IPS-11a (cell line): ENCODE measurements around the gene PRPF4.
"Not testable (repeated sequence)": the region's sequence is repeated elsewhere in the genome, so short reads cannot be mapped to it uniquely, and the experiment has no call there.

ENCODE experiments used
- H3K4me3 ChIP-seq: one replicate; pipeline ENCODE4 v1.5.1; 2013; ENCODE audit warnings: low read depth, low read length, control low read depth

PRPF4 gene

GRCh38 chr9:113267911-113268566 is 7.4 kb upstream of the PRPF4 start:
- no peak overlapping the region for H3K4me3 ChIP-seq

GRCh38 chr9:113269355-113269754 is 6.1 kb upstream of the PRPF4 start:
- H3K4me3 ChIP-seq, result no peak overlapping the region

GRCh38 chr9:113269871-113270270 is 5.6 kb upstream of the PRPF4 start:
- no peak overlapping the region for H3K4me3 ChIP-seq

GRCh38 chr9:113274474-113275156 is 843 bp upstream of the PRPF4 start:
- H3K4me3 ChIP-seq, result peak overlapping the region; percentile 96

- no peak overlapping the region for H3K4me3 ChIP-seq
Measured at GRCh38 chr9:113278840-113279239, 3.4 kb downstream of the PRPF4 start.

GRCh38 chr9:113281356-113281755 is 5.9 kb downstream of the PRPF4 start:
- H3K4me3 ChIP-seq, result no peak overlapping the region

GRCh38 chr9:113289091-113289490 is 13.6 kb downstream of the PRPF4 start:
- no peak overlapping the region for H3K4me3 ChIP-seq

- H3K4me3 ChIP-seq, result no peak overlapping the region
Measured at GRCh38 chr9:113290052-113290607, 14.7 kb downstream of the PRPF4 start.

- H3K4me3 ChIP-seq, result no peak overlapping the region
Measured at GRCh38 chr9:113293285-113293878, 17.9 kb downstream of the PRPF4 start.

GRCh38 chr9:113296247-113296646 is 20.8 kb downstream of the PRPF4 start:
- H3K4me3 ChIP-seq, result not testable (repeated sequence)

- no peak overlapping the region for H3K4me3 ChIP-seq
Measured at GRCh38 chr9:113296796-113297558, 21.5 kb downstream of the PRPF4 start.

- no peak overlapping the region for H3K4me3 ChIP-seq
Measured at GRCh38 chr9:113298311-113298710, 22.9 kb downstream of the PRPF4 start.

- H3K4me3 ChIP-seq, result no peak overlapping the region
Measured at GRCh38 chr9:113298924-113299770, 23.7 kb downstream of the PRPF4 start.

GRCh38 chr9:113299800-113300292 is 24.4 kb downstream of the PRPF4 start:
- H3K4me3 ChIP-seq, result no peak overlapping the region

- no peak overlapping the region for H3K4me3 ChIP-seq
Measured at GRCh38 chr9:113301548-113301947, 26.1 kb downstream of the PRPF4 start.

- H3K4me3 ChIP-seq, result no peak within 1 kb of the TSS
Measured at GRCh38 chr9:113302792-113303418, 27.4 kb downstream of the PRPF4 start, which contains the start of gene RNF183. Gene RNF183 (minus strand): TSS chr9:113303376. CDS start chr9:113298184, 5,192 bp downstream.

GRCh38 chr9:113306566-113306965 is 31.1 kb downstream of the PRPF4 start:
- no peak overlapping the region for H3K4me3 ChIP-seq

- no peak overlapping the region for H3K4me3 ChIP-seq
Measured at GRCh38 chr9:113307396-113307975, 32.0 kb downstream of the PRPF4 start.

GRCh38 chr9:113309204-113309813 is 33.9 kb downstream of the PRPF4 start:
- H3K4me3 ChIP-seq, result no peak overlapping the region
